ENCODE results near the gene RGS13.

Gene RGS13

GRCh38 chr1:192635939-192636338, at the start of gene RGS13:
Gene RGS13 (plus strand): TSS chr1:192636147. CDS start chr1:192644335, 8,188 bp downstream.
- Mint-ChIP-seq H3K9me3 (no peaks in the 10 kb centered on the region), H3K4me1 (ENCODE audit: low read depth) (no peaks in the 10 kb centered on the region), H3K4me3 (no peak within 1 kb of the TSS), H3K27me3 (peaks cover 43% of the 10 kb centered on the region), H3K36me3 (ENCODE audit: low read depth) (no peaks in the 10 kb centered on the region), H3K27ac (no peak within 1 kb of the TSS)

GRCh38 chr1:192587386-192588266, 48.3 kb upstream of the RGS13 start:
- Mint-ChIP-seq H3K27ac (no peak overlapping the region), H3K36me3 (ENCODE audit: low read depth) (no peaks in the 10 kb centered on the region), H3K4me3 (no peak overlapping the region), H3K4me1 (ENCODE audit: low read depth) (peaks cover 9% of the 10 kb centered on the region), H3K27me3 (peaks cover 26% of the 10 kb centered on the region), H3K9me3 (no peaks in the 10 kb centered on the region)

- Mint-ChIP-seq H3K36me3 (ENCODE audit: low read depth) (no peaks in the 10 kb centered on the region), H3K27ac (no peak overlapping the region), H3K27me3 (peaks cover 26% of the 10 kb centered on the region), H3K4me1 (ENCODE audit: low read depth) (peaks cover 9% of the 10 kb centered on the region), H3K9me3 (no peaks in the 10 kb centered on the region), H3K4me3 (no peak overlapping the region)
Observed at GRCh38 chr1:192588546-192588945, 47.4 kb upstream of the RGS13 start.

GRCh38 chr1:192589813-192590212, 46.1 kb upstream of the RGS13 start:
- Mint-ChIP-seq H3K4me3 (no peak overlapping the region), H3K27ac (no peak overlapping the region), H3K36me3 (ENCODE audit: low read depth) (no peaks in the 10 kb centered on the region), H3K9me3 (no peaks in the 10 kb centered on the region), H3K27me3 (peaks cover 22% of the 10 kb centered on the region), H3K4me1 (ENCODE audit: low read depth) (peaks cover 9% of the 10 kb centered on the region)

GRCh38 chr1:192592517-192592916, 43.4 kb upstream of the RGS13 start:
- no peaks in the 10 kb centered on the region for H3K36me3 Mint-ChIP-seq (ENCODE audit: low read depth)
- peaks cover 5% of the 10 kb centered on the region for H3K4me1 Mint-ChIP-seq (ENCODE audit: low read depth)
- no peak overlapping the region for H3K4me3 Mint-ChIP-seq
- peaks cover 29% of the 10 kb centered on the region for H3K27me3 Mint-ChIP-seq
- no peaks in the 10 kb centered on the region for H3K9me3 Mint-ChIP-seq
- H3K27ac Mint-ChIP-seq: no peak overlapping the region

GRCh38 chr1:192592981-192593708, 42.8 kb upstream of the RGS13 start:
- Mint-ChIP-seq H3K4me1 (ENCODE audit: low read depth) (no peaks in the 10 kb centered on the region), H3K27me3 (peaks cover 26% of the 10 kb centered on the region), H3K36me3 (ENCODE audit: low read depth) (no peaks in the 10 kb centered on the region), H3K27ac (no peak overlapping the region), H3K9me3 (no peaks in the 10 kb centered on the region), H3K4me3 (no peak overlapping the region)

- Mint-ChIP-seq H3K4me3 (no peak overlapping the region), H3K9me3 (no peaks in the 10 kb centered on the region), H3K36me3 (ENCODE audit: low read depth) (no peaks in the 10 kb centered on the region), H3K4me1 (ENCODE audit: low read depth) (peaks cover 12% of the 10 kb centered on the region), H3K27me3 (peaks cover 19% of the 10 kb centered on the region), H3K27ac (no peak overlapping the region)
Observed at GRCh38 chr1:192595299-192595698, 40.6 kb upstream of the RGS13 start.

GRCh38 chr1:192598589-192598988, 37.4 kb upstream of the RGS13 start:
- peaks cover 21% of the 10 kb centered on the region for H3K27me3 Mint-ChIP-seq
- no peaks in the 10 kb centered on the region for H3K36me3 Mint-ChIP-seq (ENCODE audit: low read depth)
- peaks cover 44% of the 10 kb centered on the region for H3K4me1 Mint-ChIP-seq (ENCODE audit: low read depth)
- no peak overlapping the region for H3K4me3 Mint-ChIP-seq
- no peaks in the 10 kb centered on the region for H3K9me3 Mint-ChIP-seq
- no peak overlapping the region for H3K27ac Mint-ChIP-seq

- H3K4me3 Mint-ChIP-seq: no peak overlapping the region
- H3K9me3 Mint-ChIP-seq: no peaks in the 10 kb centered on the region
- H3K4me1 Mint-ChIP-seq (ENCODE audit: low read depth): peaks cover 48% of the 10 kb centered on the region
- no peaks in the 10 kb centered on the region for H3K36me3 Mint-ChIP-seq (ENCODE audit: low read depth)
- peaks cover 12% of the 10 kb centered on the region for H3K27me3 Mint-ChIP-seq
- peak overlapping the region; percentile 53 for H3K27ac Mint-ChIP-seq
Observed at GRCh38 chr1:192600275-192600674, 35.7 kb upstream of the RGS13 start.

GRCh38 chr1:192601143-192601542, 34.8 kb upstream of the RGS13 start:
- peaks cover 9% of the 10 kb centered on the region for H3K27me3 Mint-ChIP-seq
- peaks cover 48% of the 10 kb centered on the region for H3K4me1 Mint-ChIP-seq (ENCODE audit: low read depth)
- H3K36me3 Mint-ChIP-seq (ENCODE audit: low read depth): no peaks in the 10 kb centered on the region
- peak overlapping the region; percentile 35 for H3K4me3 Mint-ChIP-seq
- peak overlapping the region; percentile 66 for H3K27ac Mint-ChIP-seq
- H3K9me3 Mint-ChIP-seq: no peaks in the 10 kb centered on the region

- H3K36me3 Mint-ChIP-seq (ENCODE audit: low read depth): no peaks in the 10 kb centered on the region
- peaks cover 9% of the 10 kb centered on the region for H3K27me3 Mint-ChIP-seq
- no peak overlapping the region for H3K27ac Mint-ChIP-seq
- no peaks in the 10 kb centered on the region for H3K9me3 Mint-ChIP-seq
- no peak overlapping the region for H3K4me3 Mint-ChIP-seq
- H3K4me1 Mint-ChIP-seq (ENCODE audit: low read depth): peaks cover 48% of the 10 kb centered on the region
Observed at GRCh38 chr1:192601567-192601966, 34.4 kb upstream of the RGS13 start.

GRCh38 chr1:192602757-192603156, 33.2 kb upstream of the RGS13 start:
- no peak overlapping the region for H3K27ac Mint-ChIP-seq
- no peaks in the 10 kb centered on the region for H3K36me3 Mint-ChIP-seq (ENCODE audit: low read depth)
- H3K9me3 Mint-ChIP-seq: no peaks in the 10 kb centered on the region

GRCh38 chr1:192603218-192603787, 32.6 kb upstream of the RGS13 start:
- H3K27ac Mint-ChIP-seq: no peak overlapping the region

More at GRCh38 chr1:192602757-192603156, 33.2 kb upstream of the RGS13 start:
- H3K4me3 Mint-ChIP-seq: no peak overlapping the region
- peaks cover 4% of the 10 kb centered on the region for H3K27me3 Mint-ChIP-seq
- H3K4me1 Mint-ChIP-seq (ENCODE audit: low read depth): peaks cover 48% of the 10 kb centered on the region

GRCh38 chr1:192604979-192605620, 30.8 kb upstream of the RGS13 start:
- Mint-ChIP-seq H3K36me3 (ENCODE audit: low read depth) (no peaks in the 10 kb centered on the region), H3K4me1 (ENCODE audit: low read depth) (peaks cover 54% of the 10 kb centered on the region), H3K27ac (no peak overlapping the region), H3K4me3 (no peak overlapping the region), H3K9me3 (no peaks in the 10 kb centered on the region), H3K27me3 (peaks cover 4% of the 10 kb centered on the region)

More at GRCh38 chr1:192603218-192603787, 32.6 kb upstream of the RGS13 start:
- H3K36me3 Mint-ChIP-seq (ENCODE audit: low read depth): no peaks in the 10 kb centered on the region
- peaks cover 4% of the 10 kb centered on the region for H3K27me3 Mint-ChIP-seq
- no peaks in the 10 kb centered on the region for H3K9me3 Mint-ChIP-seq
- H3K4me1 Mint-ChIP-seq (ENCODE audit: low read depth): peaks cover 48% of the 10 kb centered on the region
- H3K4me3 Mint-ChIP-seq: no peak overlapping the region
